GM19238 (cell line): ENCODE measurements around the gene ZNF549.

Experiments
- DNase-seq: peaks from one replicate; pipeline ENCODE4 v3.0.0; 2011; ENCODE audit warnings: low spot score; ENCODE audit not compliant: insufficient read length

The ZNF549 gene

DNA sequence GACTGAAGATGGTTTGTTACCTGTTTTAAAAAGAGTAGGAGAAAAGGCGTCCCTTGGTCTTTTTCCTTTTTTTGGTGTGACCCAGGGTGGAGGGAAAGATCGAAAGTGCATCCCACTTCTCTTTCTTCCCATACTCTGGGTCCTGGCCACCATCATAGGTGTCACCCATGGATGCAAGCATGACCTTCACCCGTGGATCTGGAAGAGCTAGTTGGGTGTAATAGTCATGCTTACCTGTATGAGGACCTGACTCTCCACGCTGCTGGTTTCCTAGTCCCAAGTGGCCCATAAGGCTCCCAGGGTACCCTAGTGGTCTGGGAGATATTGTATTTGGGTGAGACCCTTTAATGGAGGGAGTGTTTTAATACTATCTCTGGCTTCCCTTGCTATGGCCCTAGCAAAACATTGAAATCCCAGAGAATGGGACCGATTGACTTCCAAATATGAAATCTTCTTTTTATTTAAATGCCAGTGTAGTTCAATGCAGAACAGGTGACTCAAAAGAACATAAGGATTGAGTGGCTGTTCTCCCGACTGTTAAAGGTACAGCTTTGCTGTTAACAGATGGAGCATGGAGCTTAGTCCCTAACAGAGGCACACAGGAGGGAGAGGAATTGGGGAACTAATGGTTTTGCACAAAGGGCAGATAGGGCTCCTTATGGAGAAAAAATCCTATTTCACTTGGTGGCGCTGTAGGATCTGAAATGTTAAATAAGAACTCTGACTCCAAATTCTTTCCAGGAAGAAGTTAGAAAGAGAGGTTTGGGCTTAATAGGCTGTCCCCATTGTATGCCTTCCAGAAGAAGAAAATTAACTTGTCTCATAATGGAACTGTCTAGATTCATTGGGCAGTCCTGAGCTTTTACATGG, 39.5 kb downstream of the ZNF549 start:
- DNase-seq, result no peak

DNA sequence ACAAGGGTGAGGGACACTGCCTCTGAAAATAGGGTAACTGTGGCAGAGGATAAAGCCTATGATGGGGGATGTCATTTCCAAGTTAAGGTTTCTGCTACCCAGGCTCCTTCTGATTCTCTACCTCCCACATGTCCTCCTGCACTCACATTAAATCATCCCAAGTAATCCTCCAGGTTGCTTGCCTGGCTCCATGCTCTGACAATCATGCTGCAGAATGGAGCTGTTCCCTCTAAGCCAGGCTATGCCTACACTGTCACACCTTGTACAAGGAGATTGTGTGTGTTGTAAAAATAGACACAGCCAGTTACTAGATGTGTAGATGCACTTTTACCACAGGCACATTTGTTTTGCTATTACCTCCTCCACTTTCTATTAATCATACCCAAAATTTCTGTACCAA, 43.6 kb downstream of the ZNF549 start:
- DNase-seq, result no peak

DNA sequence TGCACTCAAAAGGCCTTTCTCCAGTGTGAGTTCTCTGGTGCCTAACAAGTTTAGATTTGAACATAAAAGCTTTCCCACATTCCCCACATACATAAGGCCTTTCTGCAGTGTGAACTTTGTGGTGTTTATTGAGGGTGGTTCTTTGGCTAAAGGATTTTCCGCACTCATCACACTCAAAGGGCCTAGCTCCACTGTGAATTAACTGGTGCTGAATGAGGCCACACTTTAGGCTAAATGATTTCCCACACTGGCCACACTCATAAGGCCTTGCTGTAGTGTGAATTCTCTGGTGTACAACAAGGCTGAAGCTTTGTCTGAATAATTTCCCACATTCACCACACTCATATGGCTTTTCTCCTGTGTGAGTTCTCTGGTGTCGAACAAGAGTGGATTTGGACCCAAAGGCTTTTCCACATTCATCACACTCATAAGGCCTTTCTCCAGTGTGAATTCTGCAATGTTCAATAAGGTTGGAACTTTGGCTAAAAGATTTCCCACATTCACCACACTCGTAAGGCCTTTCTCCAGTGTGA, 45.3 kb downstream of the ZNF549 start:
- DNase-seq, result no peak

DNA sequence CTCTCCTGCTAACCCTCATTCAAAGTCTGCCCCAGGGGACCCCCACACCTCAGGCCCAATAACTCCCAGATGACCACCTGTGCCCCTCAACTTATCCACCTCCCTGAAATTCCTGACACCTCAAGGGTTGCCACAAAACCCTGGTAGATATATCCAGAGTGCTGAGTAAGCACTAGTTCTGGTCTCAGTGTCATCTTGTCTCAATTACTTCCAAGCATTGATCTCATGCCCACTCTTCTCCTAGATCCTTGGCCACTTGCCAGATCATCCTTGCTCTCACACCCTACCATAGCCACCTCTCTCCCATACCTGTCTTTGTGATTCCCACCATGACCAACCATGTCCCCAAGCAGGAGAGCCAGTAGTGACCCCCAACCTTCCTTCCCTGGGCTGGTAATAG, 49.5 kb downstream of the ZNF549 start:
- DNase-seq, result no peak

DNA sequence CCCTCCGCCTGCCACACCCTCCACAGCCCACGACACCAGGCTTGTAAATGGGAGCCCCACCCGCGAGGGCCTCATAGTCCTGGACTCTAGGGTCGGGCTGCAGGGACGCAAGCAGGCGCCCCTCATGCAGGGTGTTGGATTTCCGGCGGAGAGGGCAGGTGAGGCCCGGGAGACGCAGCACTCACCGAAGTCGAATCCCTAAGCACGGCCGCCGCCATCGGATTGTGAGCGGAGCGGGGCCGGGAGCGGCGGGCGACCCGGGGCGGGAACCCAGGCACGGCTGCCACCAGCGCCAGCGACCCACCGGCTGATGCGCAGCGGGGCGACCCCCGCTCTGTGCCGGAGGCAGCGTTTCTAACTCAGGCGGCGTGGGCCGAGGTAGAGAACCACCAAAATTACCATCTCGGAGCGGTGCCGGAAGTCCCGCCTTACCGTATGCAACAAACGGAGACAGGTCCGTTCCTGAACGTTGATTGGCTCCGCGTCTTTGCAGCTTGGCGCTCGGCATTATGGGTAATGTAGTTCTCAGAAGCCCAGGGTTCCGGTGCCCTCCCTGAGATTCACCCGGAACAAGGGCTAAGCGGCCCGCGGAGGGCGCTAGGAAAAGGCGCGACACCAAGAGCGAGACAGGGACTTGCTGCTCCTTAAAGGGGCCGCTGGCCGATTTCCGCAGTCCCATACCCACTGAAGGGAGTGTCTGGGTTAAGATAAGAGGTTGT, 51.5 kb downstream of the ZNF549 start, which contains the start of gene ZNF416:
Gene ZNF416 (minus strand): TSS at position 425 of the 719 bp plus-strand sequence. CDS start 207 bp downstream, at position 218.
- peak; percentile 90 for DNase-seq

DNA sequence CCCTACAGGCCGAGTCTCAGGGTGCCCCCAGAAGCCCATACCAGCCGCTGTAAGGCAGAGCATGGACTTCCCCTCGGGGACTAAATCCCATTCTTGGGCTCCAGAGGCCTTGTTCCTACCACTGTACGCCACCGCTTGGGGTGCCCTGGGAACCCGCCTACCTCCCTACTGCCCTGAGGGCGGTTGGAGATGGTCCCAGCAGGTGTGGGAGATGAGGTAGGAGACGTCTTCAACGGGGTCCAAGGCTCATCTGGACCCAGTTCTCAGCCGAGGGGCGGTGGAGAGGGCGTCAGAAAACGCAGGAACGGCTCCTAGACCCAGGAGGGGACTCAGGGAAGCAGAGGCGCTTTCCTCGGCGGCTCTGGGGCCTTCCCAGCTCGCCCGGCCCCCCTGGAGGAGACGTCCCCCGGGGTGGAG, 56.0 kb downstream of the ZNF549 start:
- no peak for DNase-seq

DNA sequence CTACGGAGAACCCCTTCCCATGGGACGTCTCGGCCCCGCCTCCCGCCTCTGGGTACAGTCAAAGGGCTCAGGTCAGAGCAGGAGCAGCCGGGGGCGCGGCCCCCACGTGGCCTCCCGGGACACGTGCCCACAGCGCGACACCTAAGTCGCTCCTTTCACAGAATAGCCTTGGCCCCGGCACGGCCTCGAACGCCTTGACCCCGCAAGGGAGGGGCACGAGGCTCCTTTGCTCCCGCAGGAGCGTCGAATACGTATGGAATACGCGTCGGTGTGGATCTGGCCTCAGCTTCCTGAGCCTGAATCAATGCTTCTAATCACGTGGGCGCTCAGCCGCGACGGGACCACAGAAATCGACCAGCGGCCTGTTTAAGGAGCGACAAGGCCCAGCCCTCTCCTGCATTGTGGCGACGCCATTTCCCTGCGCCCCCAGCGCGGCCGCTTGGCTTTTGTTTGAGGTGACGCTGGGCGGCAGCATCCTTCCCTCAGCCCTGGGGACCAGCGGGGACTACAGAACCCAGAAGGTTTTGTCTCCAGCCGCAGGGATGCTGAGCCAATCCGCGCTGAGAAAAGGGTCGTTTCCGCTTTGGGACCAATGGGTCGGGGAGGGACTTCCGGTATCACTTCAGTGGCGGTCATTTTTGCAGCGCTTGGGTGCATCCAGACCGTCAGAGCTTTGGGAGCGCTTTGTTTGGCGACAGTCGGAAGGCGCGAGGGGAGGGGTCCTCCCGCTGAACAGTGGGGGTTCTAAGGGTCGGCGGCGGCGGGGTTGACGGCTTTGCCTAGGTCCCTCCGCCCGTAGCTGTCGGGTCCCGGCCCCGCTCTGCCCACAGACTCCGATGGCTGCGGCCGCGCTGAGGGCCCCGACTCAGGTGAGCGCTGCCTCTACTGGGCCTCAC, 56.6 kb downstream of the ZNF549 start, which contains the start of gene ZIK1:
Gene ZIK1 (plus strand): TSS at position 625 of the 896 bp plus-strand sequence. CDS start 212 bp downstream, at position 837.
- peak; percentile 96 for DNase-seq

DNA sequence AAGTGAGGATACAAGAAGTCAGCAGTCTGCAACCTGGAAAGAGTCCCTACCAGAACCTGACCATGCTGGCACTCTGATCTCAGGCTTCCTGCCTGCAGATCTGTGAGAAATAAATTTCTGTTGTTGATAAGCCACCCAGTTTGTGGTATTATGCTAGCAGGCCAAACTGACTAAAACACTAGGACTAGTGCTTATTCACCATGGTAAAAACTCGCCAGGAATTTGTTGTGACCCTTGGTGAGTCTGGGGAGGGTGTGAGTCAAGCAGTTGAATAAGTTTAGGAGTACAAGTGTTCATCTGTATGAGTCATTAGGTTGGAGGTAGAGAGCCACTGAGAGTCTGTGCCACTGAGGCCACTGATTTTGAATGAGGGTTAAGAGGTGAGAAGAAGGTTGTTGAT, 60.4 kb downstream of the ZNF549 start:
- DNase-seq, result no peak

DNA sequence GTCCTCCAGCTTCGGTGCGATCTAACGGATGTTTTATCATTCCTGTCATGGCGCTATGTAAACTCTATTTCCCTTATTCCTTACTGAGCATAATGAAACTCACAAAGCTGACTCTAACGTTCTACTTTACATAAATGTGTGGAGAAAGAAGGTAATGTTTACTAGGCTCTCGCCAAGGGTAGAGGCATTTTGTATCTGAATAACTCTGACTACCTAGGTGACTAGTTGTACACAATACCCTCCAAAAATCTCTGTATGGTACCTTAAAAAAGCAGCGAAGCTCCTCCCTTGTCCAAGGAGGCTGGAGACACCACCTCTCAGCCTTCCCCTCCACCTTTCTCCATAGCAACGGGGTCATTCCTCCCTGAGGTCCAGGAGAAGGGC, 72.2 kb downstream of the ZNF549 start:
- DNase-seq, result no peak

DNA sequence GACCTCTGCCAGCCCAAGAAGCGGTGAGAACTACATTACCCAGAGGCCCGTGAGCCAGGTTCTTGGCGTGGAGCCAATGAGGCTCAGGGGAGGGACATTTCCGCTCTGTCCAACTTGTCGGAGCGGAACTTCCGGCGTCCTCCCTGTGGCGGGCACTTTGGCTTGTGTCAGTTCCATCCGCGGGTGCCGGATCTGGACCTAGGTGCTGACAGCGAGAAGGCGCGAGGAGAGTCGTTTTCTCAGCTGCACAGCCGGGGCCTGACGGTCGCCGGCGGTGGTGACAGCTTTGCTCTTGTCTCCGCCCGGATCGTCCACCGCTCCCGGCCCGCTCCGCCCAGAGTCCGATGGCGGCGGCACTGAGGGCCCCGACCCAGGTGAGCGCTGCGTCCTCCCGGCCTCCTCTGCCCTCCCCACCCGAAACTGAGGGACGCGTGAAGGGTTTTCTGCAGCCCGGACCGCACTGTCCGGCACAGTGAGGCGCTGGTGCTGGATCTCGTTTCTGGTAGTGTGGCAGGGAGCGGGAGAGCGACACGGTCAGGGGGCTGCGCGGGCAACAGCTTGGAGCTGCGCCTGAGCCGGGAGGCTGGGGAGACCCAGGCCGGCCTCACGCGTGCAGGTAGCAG, 72.7 kb downstream of the ZNF549 start, which contains the start of gene ZNF530:
Gene ZNF530 (plus strand): TSS at position 125 of the 623 bp plus-strand sequence. CDS start 4,461 bp downstream, outside the sequence.
- peak; percentile 83 for DNase-seq

DNA sequence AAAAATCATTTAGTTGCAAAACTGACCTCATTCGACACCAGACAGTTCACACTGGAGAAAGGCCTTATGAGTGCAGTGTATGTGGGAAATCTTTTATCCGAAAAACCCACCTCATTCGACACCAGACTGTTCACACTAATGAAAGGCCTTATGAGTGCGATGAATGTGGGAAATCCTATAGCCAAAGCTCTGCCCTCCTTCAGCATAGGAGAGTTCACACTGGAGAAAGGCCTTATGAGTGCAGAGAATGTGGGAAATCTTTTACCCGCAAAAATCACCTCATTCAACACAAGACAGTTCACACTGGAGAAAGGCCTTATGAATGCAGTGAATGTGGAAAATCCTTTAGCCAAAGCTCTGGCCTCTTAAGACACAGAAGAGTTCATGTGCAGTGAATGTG, 79.8 kb downstream of the ZNF549 start:
- DNase-seq, result no peak
